ENCODE measurements around the gene CFAP97D2. TPM values are rescaled to one million over a fixed set of nuclear protein-coding genes. Genes with fewer than 3 reads are reported as not detected.

CFAP97D2 gene
- total RNA-seq, 4 donors from 2014 or later: not detected

DNA sequence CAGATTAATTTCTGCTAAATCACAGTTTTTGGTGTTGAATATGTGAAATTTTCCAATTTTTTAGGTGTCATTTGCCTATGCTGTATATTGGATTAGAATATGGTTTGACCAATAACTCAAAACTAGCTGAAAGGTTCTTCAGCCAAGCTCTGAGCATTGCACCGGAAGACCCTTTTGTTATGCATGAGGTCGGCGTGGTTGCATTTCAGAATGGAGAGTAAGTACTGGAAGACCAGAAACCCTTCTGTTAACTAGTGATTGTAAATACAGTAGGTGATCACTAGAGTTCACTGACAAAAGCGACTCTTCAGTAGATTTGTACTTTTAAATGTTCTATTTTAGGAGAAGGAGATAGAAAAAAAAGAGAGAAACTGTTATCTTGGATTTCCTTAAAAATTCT, 78.0 kb downstream of the CFAP97D2 start:
- no peak overlapping the region for H3K27ac ChIP-seq
- H3K4me1 ChIP-seq: no peaks in the 10 kb centered on the region
- H3K4me3 ChIP-seq: no peak overlapping the region
- DNase-seq (ENCODE audit: low spot score in 2 of 2): no peak
- TF ChIP-seq EP300 (IDR thresholded peaks at IDR 0.05): no peak
- TF ChIP-seq, protein P1, sequence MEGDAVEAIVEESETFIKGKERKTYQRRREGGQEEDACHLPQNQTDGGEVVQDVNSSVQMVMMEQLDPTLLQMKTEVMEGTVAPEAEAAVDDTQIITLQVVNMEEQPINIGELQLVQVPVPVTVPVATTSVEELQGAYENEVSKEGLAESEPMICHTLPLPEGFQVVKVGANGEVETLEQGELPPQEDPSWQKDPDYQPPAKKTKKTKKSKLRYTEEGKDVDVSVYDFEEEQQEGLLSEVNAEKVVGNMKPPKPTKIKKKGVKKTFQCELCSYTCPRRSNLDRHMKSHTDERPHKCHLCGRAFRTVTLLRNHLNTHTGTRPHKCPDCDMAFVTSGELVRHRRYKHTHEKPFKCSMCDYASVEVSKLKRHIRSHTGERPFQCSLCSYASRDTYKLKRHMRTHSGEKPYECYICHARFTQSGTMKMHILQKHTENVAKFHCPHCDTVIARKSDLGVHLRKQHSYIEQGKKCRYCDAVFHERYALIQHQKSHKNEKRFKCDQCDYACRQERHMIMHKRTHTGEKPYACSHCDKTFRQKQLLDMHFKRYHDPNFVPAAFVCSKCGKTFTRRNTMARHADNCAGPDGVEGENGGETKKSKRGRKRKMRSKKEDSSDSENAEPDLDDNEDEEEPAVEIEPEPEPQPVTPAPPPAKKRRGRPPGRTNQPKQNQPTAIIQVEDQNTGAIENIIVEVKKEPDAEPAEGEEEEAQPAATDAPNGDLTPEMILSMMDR (IDR thresholded peaks at IDR 0.05): no peak
- TF ChIP-seq POLR2A (IDR thresholded peaks at IDR 0.05): no peak
- no peaks in the 10 kb centered on the region for H3K9me3 ChIP-seq
- H3K36me3 ChIP-seq: peaks cover 3 to 94% (median 33%) of the 10 kb centered on the region in 3 donors
- H3K27me3 ChIP-seq: no peaks in the 10 kb centered on the region
- 87 to 93% methylated on average over 4 of the region's 4 CpGs for WGBS, 2 donors

DNA sequence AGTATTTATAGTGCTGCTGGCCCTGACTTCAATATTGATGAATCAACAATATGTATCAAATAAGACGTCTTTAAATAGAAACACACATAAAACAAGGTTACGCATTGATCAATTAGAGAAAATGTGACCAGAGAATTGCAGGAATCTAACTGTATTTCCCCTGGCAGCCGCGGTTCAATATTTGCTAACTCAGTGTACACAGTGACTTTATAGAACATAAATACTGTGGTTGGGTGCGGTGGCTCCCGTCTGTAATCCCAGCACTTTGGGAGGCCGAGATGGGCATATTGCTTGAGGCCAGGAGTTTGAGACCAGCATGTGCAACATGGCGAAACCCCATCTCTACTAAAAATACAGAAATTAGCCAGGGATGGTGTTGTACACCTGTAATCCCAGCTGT, 79.5 kb downstream of the CFAP97D2 start:
- no peaks in the 10 kb centered on the region for H3K27me3 ChIP-seq
- H3K27ac ChIP-seq: no peak overlapping the region
- H3K36me3 ChIP-seq: peaks cover under 1 to 92% (median 40%) of the 10 kb centered on the region in 3 donors
- no peak overlapping the region for H3K4me3 ChIP-seq
- no peaks in the 10 kb centered on the region for H3K4me1 ChIP-seq
- DNase-seq (ENCODE audit: low spot score in 2 of 2): no peak
- H3K9me3 ChIP-seq: no peaks in the 10 kb centered on the region
- 88 to 90% methylated on average over 8 of the region's 8 CpGs for WGBS, 2 donors
- TF ChIP-seq, protein P1 (IDR thresholded peaks at IDR 0.05): no peak
- TF ChIP-seq POLR2A (IDR thresholded peaks at IDR 0.05): no peak
- no peak for TF ChIP-seq EP300 (IDR thresholded peaks at IDR 0.05)

DNA sequence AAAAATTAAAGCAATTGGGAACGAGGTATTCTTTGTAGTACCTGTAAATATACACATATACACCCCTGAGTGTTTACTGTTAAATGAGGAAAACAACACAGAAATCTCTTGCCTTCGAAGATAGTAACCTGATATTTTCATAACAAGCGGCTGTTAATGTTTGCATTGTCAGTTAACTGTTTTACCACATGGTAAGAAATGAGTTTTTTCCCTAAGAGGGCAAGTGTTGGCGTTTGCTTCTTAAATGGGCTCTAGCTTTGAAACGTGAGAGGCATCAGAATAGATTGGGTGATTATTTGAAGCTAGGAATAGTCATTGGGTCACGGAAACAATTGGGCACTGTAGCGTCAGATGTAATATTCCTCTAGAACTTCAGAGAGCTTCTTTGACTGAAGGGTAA, 80.3 kb downstream of the CFAP97D2 start:
- Histone ChIP-seq H3K36me3 (peaks cover 2 to 96% (median 43%) of the 10 kb centered on the region in 3 donors), H3K4me3 (no peak overlapping the region), H3K27ac (no peak overlapping the region), H3K9me3 (no peaks in the 10 kb centered on the region), H3K4me1 (no peaks in the 10 kb centered on the region), H3K27me3 (no peaks in the 10 kb centered on the region)
- no peak for DNase-seq (ENCODE audit: low spot score in 2 of 2)
- 77 to 79% methylated on average over 7 of the region's 7 CpGs for WGBS, 2 donors
- TF ChIP-seq, protein P1 (IDR thresholded peaks at IDR 0.05): no peak

DNA sequence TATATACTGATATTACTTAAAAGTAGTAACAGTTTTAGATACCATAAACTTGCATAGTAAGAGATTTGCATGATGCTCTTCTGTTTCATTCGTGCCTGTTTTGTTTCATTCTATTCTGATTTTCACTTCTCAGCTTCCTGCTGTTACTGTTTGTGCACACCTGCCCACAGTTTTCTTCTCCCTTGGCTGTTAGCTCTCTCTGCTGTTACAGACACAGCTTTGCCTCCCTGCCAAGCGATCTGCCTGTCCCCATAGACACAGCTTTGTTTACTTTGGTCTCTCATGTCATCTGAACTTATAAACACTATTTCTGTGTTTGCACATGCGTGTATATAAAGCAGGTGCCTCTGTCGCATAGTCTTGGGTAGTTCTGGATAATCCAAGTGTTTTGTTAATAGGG, 80.9 kb downstream of the CFAP97D2 start:
- WGBS, 2 donors: 74 to 78% methylated on average over 4 of the region's 4 CpGs
- Histone ChIP-seq H3K4me3 (no peak overlapping the region), H3K36me3 (peaks cover 2 to 96% (median 45%) of the 10 kb centered on the region in 3 donors), H3K4me1 (no peaks in the 10 kb centered on the region), H3K27ac (no peak overlapping the region), H3K27me3 (no peaks in the 10 kb centered on the region), H3K9me3 (no peaks in the 10 kb centered on the region)
- no peak for DNase-seq (ENCODE audit: low spot score in 2 of 2)
- TF ChIP-seq, protein P1 (IDR thresholded peaks at IDR 0.05): no peak
- TF ChIP-seq EP300 (IDR thresholded peaks at IDR 0.05) (no peak), POLR2A (IDR thresholded peaks at IDR 0.05) (no peak)

DNA sequence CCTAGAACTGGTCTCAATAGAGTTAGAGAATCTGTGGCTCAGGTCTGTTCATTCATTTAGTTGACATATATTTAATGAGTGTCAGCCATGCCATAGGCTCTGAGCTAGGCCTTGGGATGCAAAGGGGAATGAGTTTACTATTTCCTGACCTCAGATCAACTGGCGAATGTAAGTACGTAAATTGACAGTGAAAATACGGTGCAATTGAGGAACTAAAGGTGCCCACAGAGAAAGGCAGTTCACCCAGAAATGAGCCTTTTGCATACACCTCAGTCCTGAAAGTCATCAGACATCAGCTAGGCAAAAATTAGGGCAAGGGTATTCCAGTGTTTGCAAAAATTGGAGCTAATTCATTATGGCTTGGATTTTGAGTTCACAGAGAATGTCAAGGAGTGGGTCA, 81.8 kb downstream of the CFAP97D2 start:
- DNase-seq (ENCODE audit: low spot score in 2 of 2): no peak
- WGBS, 2 donors: 83 to 87% methylated on average over 3 of the region's 3 CpGs
- Histone ChIP-seq H3K4me1 (no peaks in the 10 kb centered on the region), H3K9me3 (no peaks in the 10 kb centered on the region), H3K4me3 (no peak overlapping the region), H3K27ac (no peak overlapping the region), H3K27me3 (no peaks in the 10 kb centered on the region), H3K36me3 (peaks cover 2 to 96% (median 39%) of the 10 kb centered on the region in 3 donors)
- TF ChIP-seq EP300 (IDR thresholded peaks at IDR 0.05) (no peak), POLR2A (IDR thresholded peaks at IDR 0.05) (no peak)
- TF ChIP-seq, protein P1 (IDR thresholded peaks at IDR 0.05): no peak
